SK-N-SH treated with all-trans-retinoic acid at 6 μM for 48 hours (cell line): ENCODE results near the gene GRIK4.

Source experiments
- ATAC-seq: fragments of 200-7000 bp; cut with Tn5 transposase; 3 replicates; pipeline ENCODE4 v1.9.1; 2020; ENCODE audit warnings: mild to moderate bottlenecking, moderate library complexity
- ARNTL ChIP-seq: fragments of 450-650 bp; formaldehyde crosslinking; IDR thresholded peaks from 2 replicates; pipeline ENCODE4 v1.5.0; 2020; ENCODE audit warnings: low read depth, mild to moderate bottlenecking, moderate library complexity, borderline replicate concordance
- CREB5 ChIP-seq: fragments of 250-450 bp; sonication (Bioruptor Pico); IDR thresholded peaks from 2 replicates; pipeline ENCODE4 v1.5.1; 2020; ENCODE audit warnings: low read depth, mild to moderate bottlenecking, moderate library complexity
- CSDC2 ChIP-seq: fragments of 250-450 bp; sonication (Bioruptor Pico); IDR thresholded peaks from 2 replicates; pipeline ENCODE4 v1.5.0; 2020; ENCODE audit warnings: mild to moderate bottlenecking, moderate library complexity
- ISL1 ChIP-seq: fragments of 250-450 bp; sonication (Bioruptor Pico); IDR thresholded peaks from 2 replicates; pipeline ENCODE4 v2.1.2; 2022; ENCODE audit warnings: mild to moderate bottlenecking, moderate library complexity
- OSR1 ChIP-seq: fragments of 250-450 bp; sonication (Bioruptor Pico); IDR thresholded peaks from 2 replicates; pipeline ENCODE4 v1.8.0; 2022; ENCODE audit warnings: moderate library complexity, mild to moderate bottlenecking, inconsistent platforms
- POU6F1 ChIP-seq: fragments of 250-450 bp; sonication (Bioruptor Pico); IDR thresholded peaks from 2 replicates; pipeline ENCODE4 v1.8.0; 2021; ENCODE audit warnings: low read depth, mild to moderate bottlenecking, moderate library complexity, borderline replicate concordance
- PPARA ChIP-seq: fragments of 250-450 bp; sonication (Bioruptor Pico); IDR thresholded peaks from 2 replicates; pipeline ENCODE4 v1.5.0; 2020; ENCODE audit warnings: mild to moderate bottlenecking, borderline replicate concordance
- RARB ChIP-seq: fragments of 250-450 bp; sonication (Bioruptor Pico); IDR thresholded peaks from 2 replicates; pipeline ENCODE4 v1.8.0; 2021; ENCODE audit warnings: mild to moderate bottlenecking, moderate library complexity
- SNAI2 ChIP-seq: fragments of 250-450 bp; sonication (Bioruptor Pico); IDR thresholded peaks from 2 replicates; pipeline ENCODE4 v1.5.0; 2020; ENCODE audit warnings: mild to moderate bottlenecking, moderate library complexity
- TCF4 ChIP-seq: fragments of 250-450 bp; sonication (Bioruptor Pico); IDR thresholded peaks from 2 replicates; pipeline ENCODE4 v1.8.0; 2021; ENCODE audit warnings: mild to moderate bottlenecking, moderate library complexity, borderline replicate concordance
- TOX ChIP-seq: fragments of 250-450 bp; sonication (Bioruptor Pico); IDR thresholded peaks from 2 replicates; pipeline ENCODE4 v1.8.0; 2021; ENCODE audit warnings: mild to moderate bottlenecking, moderate library complexity, borderline replicate concordance
- ZFP3 ChIP-seq: fragments of 250-450 bp; sonication (Bioruptor Pico); IDR thresholded peaks from 2 replicates; pipeline ENCODE4 v1.5.0; 2020; ENCODE audit warnings: mild to moderate bottlenecking, moderate library complexity
- ZFP30 ChIP-seq: fragments of 450-650 bp; formaldehyde crosslinking; IDR thresholded peaks from 2 replicates; pipeline ENCODE4 v1.5.0; 2022; ENCODE audit warnings: mild to moderate bottlenecking, moderate library complexity
- ZNF70 ChIP-seq: fragments of 450-650 bp; formaldehyde crosslinking; IDR thresholded peaks from 2 replicates; pipeline ENCODE4 v1.5.0; 2020; ENCODE audit warnings: mild to moderate bottlenecking, moderate library complexity
- ZNF8 ChIP-seq: fragments of 450-650 bp; formaldehyde crosslinking; IDR thresholded peaks from 2 replicates; pipeline ENCODE4 v1.5.0; 2020; ENCODE audit warnings: mild to moderate bottlenecking, moderate library complexity
- TF ChIP-seq, protein P1 (sequence below): fragments of 250-450 bp; sonication (Bioruptor Pico); IDR thresholded peaks from 2 replicates; pipeline ENCODE4 v1.5.0; 2020; ENCODE audit warnings: mild to moderate bottlenecking, moderate library complexity
- TF ChIP-seq, protein P2 (sequence below): fragments of 250-450 bp; sonication (Bioruptor Pico); IDR thresholded peaks from 2 replicates; pipeline ENCODE4 v1.5.1; 2021; ENCODE audit warnings: mild to moderate bottlenecking, moderate library complexity

Gene GRIK4

GRCh38 chr11:120595557-120595956, 84.0 kb downstream of the GRIK4 start:
- ATAC-seq, result no peak
- TF ChIP-seq TOX (CRISPR knock-in tag) (no peak), ZNF70 (no peak), ISL1 (no peak), ZFP30 (no peak), SNAI2 (no peak), RARB (no peak), CREB5 (CRISPR knock-in tag) (no peak)
- TF ChIP-seq, protein P1, sequence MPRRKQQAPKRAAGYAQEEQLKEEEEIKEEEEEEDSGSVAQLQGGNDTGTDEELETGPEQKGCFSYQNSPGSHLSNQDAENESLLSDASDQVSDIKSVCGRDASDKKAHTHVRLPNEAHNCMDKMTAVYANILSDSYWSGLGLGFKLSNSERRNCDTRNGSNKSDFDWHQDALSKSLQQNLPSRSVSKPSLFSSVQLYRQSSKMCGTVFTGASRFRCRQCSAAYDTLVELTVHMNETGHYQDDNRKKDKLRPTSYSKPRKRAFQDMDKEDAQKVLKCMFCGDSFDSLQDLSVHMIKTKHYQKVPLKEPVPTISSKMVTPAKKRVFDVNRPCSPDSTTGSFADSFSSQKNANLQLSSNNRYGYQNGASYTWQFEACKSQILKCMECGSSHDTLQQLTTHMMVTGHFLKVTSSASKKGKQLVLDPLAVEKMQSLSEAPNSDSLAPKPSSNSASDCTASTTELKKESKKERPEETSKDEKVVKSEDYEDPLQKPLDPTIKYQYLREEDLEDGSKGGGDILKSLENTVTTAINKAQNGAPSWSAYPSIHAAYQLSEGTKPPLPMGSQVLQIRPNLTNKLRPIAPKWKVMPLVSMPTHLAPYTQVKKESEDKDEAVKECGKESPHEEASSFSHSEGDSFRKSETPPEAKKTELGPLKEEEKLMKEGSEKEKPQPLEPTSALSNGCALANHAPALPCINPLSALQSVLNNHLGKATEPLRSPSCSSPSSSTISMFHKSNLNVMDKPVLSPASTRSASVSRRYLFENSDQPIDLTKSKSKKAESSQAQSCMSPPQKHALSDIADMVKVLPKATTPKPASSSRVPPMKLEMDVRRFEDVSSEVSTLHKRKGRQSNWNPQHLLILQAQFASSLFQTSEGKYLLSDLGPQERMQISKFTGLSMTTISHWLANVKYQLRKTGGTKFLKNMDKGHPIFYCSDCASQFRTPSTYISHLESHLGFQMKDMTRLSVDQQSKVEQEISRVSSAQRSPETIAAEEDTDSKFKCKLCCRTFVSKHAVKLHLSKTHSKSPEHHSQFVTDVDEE (CRISPR knock-in tag), result no peak

GRCh38 chr11:120597250-120598215, 86.0 kb downstream of the GRIK4 start:
- TF ChIP-seq CSDC2 (CRISPR knock-in tag), result no peak
- TF ChIP-seq CREB5 (CRISPR knock-in tag), result no peak
- TF ChIP-seq, protein P2, sequence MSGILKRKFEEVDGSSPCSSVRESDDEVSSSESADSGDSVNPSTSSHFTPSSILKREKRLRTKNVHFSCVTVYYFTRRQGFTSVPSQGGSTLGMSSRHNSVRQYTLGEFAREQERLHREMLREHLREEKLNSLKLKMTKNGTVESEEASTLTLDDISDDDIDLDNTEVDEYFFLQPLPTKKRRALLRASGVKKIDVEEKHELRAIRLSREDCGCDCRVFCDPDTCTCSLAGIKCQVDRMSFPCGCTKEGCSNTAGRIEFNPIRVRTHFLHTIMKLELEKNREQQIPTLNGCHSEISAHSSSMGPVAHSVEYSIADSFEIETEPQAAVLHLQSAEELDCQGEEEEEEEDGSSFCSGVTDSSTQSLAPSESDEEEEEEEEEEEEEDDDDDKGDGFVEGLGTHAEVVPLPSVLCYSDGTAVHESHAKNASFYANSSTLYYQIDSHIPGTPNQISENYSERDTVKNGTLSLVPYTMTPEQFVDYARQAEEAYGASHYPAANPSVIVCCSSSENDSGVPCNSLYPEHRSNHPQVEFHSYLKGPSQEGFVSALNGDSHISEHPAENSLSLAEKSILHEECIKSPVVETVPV, result no peak
- no peak for TF ChIP-seq TOX (CRISPR knock-in tag)
- no peak for TF ChIP-seq PPARA
- no peak for ATAC-seq

DNA sequence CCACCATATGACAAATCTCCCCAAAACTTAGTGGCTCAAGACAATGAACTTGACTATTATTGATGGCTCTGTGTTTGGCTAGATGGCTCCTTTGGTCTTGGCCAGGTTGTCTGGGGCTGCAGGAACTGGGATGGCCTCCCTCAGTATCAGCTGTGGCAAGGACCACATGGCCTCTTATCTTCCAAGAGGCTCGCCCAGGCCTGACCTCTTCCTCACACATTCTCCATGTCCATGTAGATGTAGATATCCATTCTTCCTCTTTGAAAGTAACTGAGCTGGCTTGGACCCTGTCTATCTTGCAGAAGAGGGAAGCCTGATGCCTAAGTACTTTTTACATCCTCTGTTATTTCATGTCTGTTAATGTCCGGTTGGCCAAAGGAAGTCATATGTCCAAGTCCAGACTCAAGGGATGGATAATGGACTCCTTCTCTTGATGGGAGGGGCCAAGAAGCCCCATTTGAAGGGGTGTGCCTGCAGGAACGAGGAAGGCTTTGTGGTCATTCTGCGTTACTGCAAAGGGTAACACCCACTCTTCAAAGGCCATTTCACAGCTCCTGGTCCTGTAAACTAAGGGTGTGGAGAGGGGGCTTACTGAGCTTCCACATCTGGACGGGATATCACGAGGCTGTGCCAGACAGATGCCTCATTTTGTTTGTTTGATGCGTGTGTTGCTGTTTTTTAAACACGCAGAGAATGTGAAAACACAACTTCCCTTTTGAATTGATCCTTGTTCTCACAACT, 87.1 kb downstream of the GRIK4 start:
- ATAC-seq, result no peak

DNA sequence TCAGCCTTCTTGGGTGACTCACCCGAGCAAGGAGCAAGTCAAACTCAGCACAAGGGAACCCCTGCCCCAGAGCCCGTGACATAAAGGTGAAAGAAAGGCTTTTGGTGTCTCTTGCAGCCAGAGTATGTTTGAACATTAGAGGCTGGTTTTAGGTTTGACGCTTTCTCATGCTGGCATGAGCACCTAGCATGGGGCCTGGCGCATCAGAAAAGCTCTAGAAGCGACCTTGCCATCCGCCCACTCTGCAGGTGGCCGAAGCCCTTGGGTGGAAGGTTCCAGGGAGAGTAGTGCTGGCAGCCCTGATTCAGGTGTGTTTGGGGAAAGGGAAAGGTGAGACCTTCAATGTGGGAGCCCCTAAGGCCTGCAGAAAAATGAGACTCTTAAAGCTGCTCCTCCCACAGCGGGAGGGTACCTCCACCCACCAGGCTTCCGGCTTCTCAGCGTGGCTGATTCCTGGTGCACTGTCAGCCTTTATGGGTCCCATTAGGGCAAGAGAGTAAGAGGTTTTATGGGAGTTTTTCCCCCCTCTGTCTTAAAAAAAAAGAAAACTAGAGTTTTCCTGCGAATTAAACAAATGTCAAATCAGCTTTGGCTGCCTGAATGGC, 88.4 kb downstream of the GRIK4 start:
- no peak for ATAC-seq
- TF ChIP-seq POU6F1 (CRISPR knock-in tag) (no peak), ARNTL (CRISPR knock-in tag) (no peak), ZNF8 (no peak), TOX (CRISPR knock-in tag) (no peak), PPARA (no peak)
- TF ChIP-seq, protein P1 (CRISPR knock-in tag), result no peak
- TF ChIP-seq, protein P2, result no peak

More for the DNA sequence above, 87.1 kb downstream of the GRIK4 start:
- TF ChIP-seq OSR1 (CRISPR knock-in tag) (no peak), ZFP30 (no peak), SNAI2 (no peak), ZFP3 (no peak), TCF4 (CRISPR knock-in tag) (no peak), ZNF8 (no peak), CSDC2 (CRISPR knock-in tag) (no peak)
